ACC112 (cell line): ENCODE results near the gene SMOC1.

Experiments used
- H2AFZ ChIP-seq: fragments of 200-600 bp; sonication (generic); one replicate; pipeline ENCODE4 v1.6.0; 2017; ENCODE audit warnings: antibody characterized with exemption, low read length; ENCODE audit not compliant: unreplicated experiment
- H3K27ac ChIP-seq: fragments of 200-600 bp; sonication (generic); 2 replicates; pipeline ENCODE4 v1.5.1; 2014; ENCODE audit warnings: low read depth, mild to moderate bottlenecking, antibody characterized with exemption, low read length, moderate library complexity
- H3K27me3 ChIP-seq: fragments of 200-600 bp; sonication (generic); 2 replicates; pipeline ENCODE4 v1.6.1; 2014; ENCODE audit warnings: mild to moderate bottlenecking, antibody characterized with exemption, low read length, moderate library complexity, mixed read lengths; ENCODE audit not compliant: insufficient read depth
- H3K36me3 ChIP-seq: fragments of 200-600 bp; sonication (generic); 2 replicates; pipeline ENCODE4 v1.6.1; 2016; ENCODE audit warnings: mild to moderate bottlenecking, antibody characterized with exemption, low read length, moderate library complexity, mixed read lengths; ENCODE audit not compliant: insufficient read depth
- H3K4me1 ChIP-seq: fragments of 200-600 bp; sonication (generic); one replicate; pipeline ENCODE4 v1.6.1; 2016; ENCODE audit warnings: low read length, mixed read lengths; ENCODE audit not compliant: insufficient read depth, unreplicated experiment, control insufficient read depth
- H3K4me3 ChIP-seq: fragments of 200-600 bp; sonication (generic); 2 replicates; pipeline ENCODE4 v1.5.1; 2014; ENCODE audit warnings: mild to moderate bottlenecking, low read depth, low read length
- H3K79me2 ChIP-seq: fragments of 200-600 bp; sonication (generic); one replicate; pipeline ENCODE4 v1.6.0; 2016; ENCODE audit warnings: low read length; ENCODE audit not compliant: control insufficient read depth, unreplicated experiment, insufficient read depth

Gene SMOC1

GRCh38 chr14:69982220-69982839, 103.1 kb downstream of the SMOC1 start:
- no peaks in the 10 kb centered on the region for H3K4me1 ChIP-seq
- no peaks in the 10 kb centered on the region for H3K79me2 ChIP-seq
- no peak overlapping the region for H3K27ac ChIP-seq
- H3K27me3 ChIP-seq = peaks cover 8% of the 10 kb centered on the region; the same call in 1 of the 2 replicates
- no peak overlapping the region for H2AFZ ChIP-seq
- H3K4me3 ChIP-seq = no peak overlapping the region
- H3K36me3 ChIP-seq = no peaks in the 10 kb centered on the region

- no peak overlapping the region for H2AFZ ChIP-seq
Measured at GRCh38 chr14:69982886-69983285, 103.7 kb downstream of the SMOC1 start.

GRCh38 chr14:69983317-69983716, 104.1 kb downstream of the SMOC1 start:
- Histone ChIP-seq H3K36me3 (no peaks in the 10 kb centered on the region), H2AFZ (no peak overlapping the region), H3K4me3 (no peak overlapping the region), H3K79me2 (no peaks in the 10 kb centered on the region), H3K4me1 (no peaks in the 10 kb centered on the region), H3K27ac (no peak overlapping the region), H3K27me3 (0 out of 2 replicates have a peak, but pooled peaks cover 6% of the 10 kb centered on the region)

More at GRCh38 chr14:69982886-69983285, 103.7 kb downstream of the SMOC1 start:
- H3K79me2 ChIP-seq = no peaks in the 10 kb centered on the region
- H3K4me3 ChIP-seq = no peak overlapping the region
- 0 out of 2 replicates have a peak, but pooled peaks cover 6% of the 10 kb centered on the region for H3K27me3 ChIP-seq
- no peak overlapping the region for H3K27ac ChIP-seq
- H3K4me1 ChIP-seq = no peaks in the 10 kb centered on the region
- no peaks in the 10 kb centered on the region for H3K36me3 ChIP-seq

- peaks cover 13% of the 10 kb centered on the region for H3K27me3 ChIP-seq
- H3K36me3 ChIP-seq = no peaks in the 10 kb centered on the region
- no peak overlapping the region for H3K4me3 ChIP-seq
- no peak overlapping the region for H2AFZ ChIP-seq
- no peak overlapping the region for H3K27ac ChIP-seq
- H3K4me1 ChIP-seq = no peaks in the 10 kb centered on the region
- no peaks in the 10 kb centered on the region for H3K79me2 ChIP-seq
Measured at GRCh38 chr14:69985463-69985862, 106.2 kb downstream of the SMOC1 start.

DNA sequence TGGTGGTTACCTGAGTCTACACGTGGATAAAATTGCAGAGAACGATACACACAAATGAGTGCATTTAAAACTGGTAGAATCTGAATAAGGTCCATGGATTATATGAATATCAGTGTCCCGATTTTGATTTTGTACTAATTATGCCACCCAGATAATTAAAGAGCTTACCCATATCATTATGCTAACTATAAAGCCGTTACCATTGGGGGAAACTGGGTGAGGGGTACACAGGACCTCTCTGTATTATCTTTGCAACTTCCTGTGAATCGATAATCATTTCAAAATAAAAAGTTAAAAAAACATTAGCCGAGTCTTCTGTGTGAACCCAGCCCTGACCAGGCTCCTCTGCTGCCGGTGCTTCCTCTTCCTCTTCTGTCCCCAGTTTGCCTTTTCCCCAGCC, 107.1 kb downstream of the SMOC1 start:
- H3K4me1 ChIP-seq = no peaks in the 10 kb centered on the region
- H3K4me3 ChIP-seq = no peak overlapping the region
- H3K36me3 ChIP-seq = no peaks in the 10 kb centered on the region
- H3K27me3 ChIP-seq = peaks cover 21% of the 10 kb centered on the region
- no peak overlapping the region for H3K27ac ChIP-seq
- no peaks in the 10 kb centered on the region for H3K79me2 ChIP-seq
- H2AFZ ChIP-seq = no peak overlapping the region

GRCh38 chr14:69987406-69988121, 108.3 kb downstream of the SMOC1 start:
- Histone ChIP-seq H3K36me3 (no peaks in the 10 kb centered on the region), H3K4me3 (no peak overlapping the region), H3K4me1 (no peaks in the 10 kb centered on the region), H3K27me3 (peaks cover 21% of the 10 kb centered on the region), H3K79me2 (no peaks in the 10 kb centered on the region), H3K27ac (no peak overlapping the region), H2AFZ (no peak overlapping the region)

DNA sequence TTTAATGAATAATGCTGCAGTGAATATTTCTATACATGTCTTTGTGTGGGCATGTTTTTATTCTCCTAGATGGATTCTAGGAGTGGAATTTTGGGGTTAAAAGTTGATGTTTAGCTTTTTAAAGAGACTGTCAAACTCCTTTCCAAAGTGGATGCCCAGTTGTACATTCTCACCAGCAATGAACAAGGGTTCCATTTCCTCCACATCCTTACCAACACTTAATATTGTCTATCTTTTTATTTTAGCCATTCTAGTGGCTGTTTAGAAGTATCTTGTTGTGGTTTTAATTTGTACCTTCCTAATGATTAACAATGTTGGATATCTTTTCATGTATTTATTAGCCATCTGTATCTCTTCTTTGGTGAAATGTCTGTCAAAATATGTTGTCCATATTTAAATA, 109.8 kb downstream of the SMOC1 start:
- peaks cover 24% of the 10 kb centered on the region for H3K27me3 ChIP-seq
- no peak overlapping the region for H3K27ac ChIP-seq
- no peak overlapping the region for H2AFZ ChIP-seq
- H3K4me1 ChIP-seq = no peaks in the 10 kb centered on the region
- H3K36me3 ChIP-seq = no peaks in the 10 kb centered on the region
- no peak overlapping the region for H3K4me3 ChIP-seq
- H3K79me2 ChIP-seq = no peaks in the 10 kb centered on the region

DNA sequence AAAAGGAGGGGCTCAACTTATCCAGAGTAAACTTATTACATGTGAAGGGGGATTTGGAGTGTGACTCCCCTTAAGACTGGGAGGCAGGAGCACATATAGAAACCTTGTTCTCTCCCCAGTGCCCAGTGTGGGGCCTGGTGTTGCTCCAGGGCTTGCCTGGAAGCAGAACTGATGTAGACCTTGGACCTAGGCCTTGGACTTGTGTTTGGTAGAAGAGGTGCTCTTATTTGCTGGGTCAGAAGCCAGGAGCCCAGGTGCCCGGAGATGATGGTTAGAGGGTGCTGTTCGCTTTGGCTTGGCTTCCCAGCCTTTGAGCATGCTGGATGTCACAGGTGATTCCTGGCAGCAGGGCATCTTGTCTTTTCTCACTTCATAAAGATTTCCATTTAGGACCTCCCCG, 110.4 kb downstream of the SMOC1 start:
- no peaks in the 10 kb centered on the region for H3K79me2 ChIP-seq
- no peak overlapping the region for H3K27ac ChIP-seq
- no peaks in the 10 kb centered on the region for H3K36me3 ChIP-seq
- H3K4me3 ChIP-seq = no peak overlapping the region
- no peak overlapping the region for H2AFZ ChIP-seq
- peaks cover 24% of the 10 kb centered on the region for H3K27me3 ChIP-seq
- no peaks in the 10 kb centered on the region for H3K4me1 ChIP-seq

- H3K27ac ChIP-seq = no peak overlapping the region
- H3K4me3 ChIP-seq = no peak overlapping the region
- peaks cover 24% of the 10 kb centered on the region for H3K27me3 ChIP-seq
- H3K4me1 ChIP-seq = no peaks in the 10 kb centered on the region
- no peak overlapping the region for H2AFZ ChIP-seq
- H3K79me2 ChIP-seq = no peaks in the 10 kb centered on the region
- H3K36me3 ChIP-seq = no peaks in the 10 kb centered on the region
Measured at GRCh38 chr14:69990323-69990722, 111.1 kb downstream of the SMOC1 start.

GRCh38 chr14:69991422-69991821, 112.2 kb downstream of the SMOC1 start:
- Histone ChIP-seq H3K79me2 (no peaks in the 10 kb centered on the region), H3K36me3 (no peaks in the 10 kb centered on the region), H2AFZ (no peak overlapping the region), H3K4me1 (no peaks in the 10 kb centered on the region), H3K4me3 (no peak overlapping the region), H3K27me3 (peaks cover 24% of the 10 kb centered on the region), H3K27ac (no peak overlapping the region)

DNA sequence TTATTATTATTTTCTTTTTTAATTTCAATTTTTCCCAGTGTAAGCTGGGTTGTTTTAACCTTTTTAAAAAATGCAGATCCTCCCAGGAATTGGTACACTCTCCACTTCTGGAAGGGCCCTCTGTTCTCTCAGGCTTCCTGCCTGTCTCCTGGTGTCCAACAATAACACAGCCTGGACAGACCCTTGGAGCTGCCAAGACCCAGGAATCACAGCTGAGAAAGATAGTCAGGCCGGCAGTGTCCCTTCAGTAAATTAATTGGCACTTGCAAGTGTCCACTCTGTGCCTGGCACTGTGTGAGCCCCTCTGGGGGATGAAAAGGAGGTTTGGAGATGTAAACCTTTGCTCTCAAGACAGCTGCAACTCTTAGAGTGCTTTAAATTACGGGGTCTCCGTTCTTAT, 113.3 kb downstream of the SMOC1 start:
- Histone ChIP-seq H2AFZ (no peak overlapping the region), H3K27ac (no peak overlapping the region), H3K79me2 (no peaks in the 10 kb centered on the region), H3K4me3 (no peak overlapping the region), H3K27me3 (peaks cover 24% of the 10 kb centered on the region), H3K4me1 (peaks cover 2% of the 10 kb centered on the region), H3K36me3 (no peaks in the 10 kb centered on the region)
